Ovary (tissue), 9 donors: ENCODE measurements around the gene CRHR1. TPM values are rescaled to one million over a fixed set of nuclear protein-coding genes. Genes with fewer than 3 reads are reported as not detected.

ENCODE experiments used
- DNase-seq, 5 donors: peaks; one replicate each; pipeline ENCODE4 v3.0.0-alpha.2; 2019 to 2020
- H3K27ac ChIP-seq, 2 donors: fragments of 200-600 bp; one replicate each; pipeline versions ENCODE4 v1.5.1 to v1.8.0; 2019 to 2022
- H3K27me3 ChIP-seq: fragments of 200-600 bp; one replicate; pipeline ENCODE4 v1.8.0; 2022
- H3K36me3 ChIP-seq: fragments of 200-600 bp; sonication (generic); one replicate; pipeline ENCODE4 v1.5.1; 2019
- H3K4me1 ChIP-seq: one replicate; pipeline ENCODE4 v1.8.1; 2013; ENCODE audit warnings: mild to moderate bottlenecking, moderate library complexity; ENCODE audit not compliant: insufficient read depth
- H3K4me3 ChIP-seq: fragments of 200-600 bp; sonication (generic); one replicate; pipeline ENCODE4 v1.5.1; 2017
- H3K9me3 ChIP-seq, 2 donors: fragments of 200-600 bp in 1 of 2; sonication (generic) in 1 of 2; one replicate each; pipeline versions ENCODE4 v1.5.1 to v1.8.1; 2013 to 2019; ENCODE audit warnings: mild to moderate bottlenecking in 1 of 2, moderate library complexity in 1 of 2
- EP300 ChIP-seq: sonication (generic); formaldehyde crosslinking; IDR thresholded peaks from one replicate; pipeline ENCODE4 v1.6.1; 2017; ENCODE audit warnings: antibody characterized with exemption
- POLR2A ChIP-seq: fragments of 450-650 bp; IDR thresholded peaks from one replicate; pipeline ENCODE4 v1.6.1; 2017; ENCODE audit warnings: antibody characterized with exemption, mild to moderate bottlenecking, moderate library complexity
- WGBS, 3 donors: extraction: QIAGEN DNeasy Blood & Tissue Kit in 1 of 3; methylation state at CpG; one replicate each; pipeline versions ENCODE4 v1.1.5 to v1.1.7; 2013 to 2017; 5-methylcytosine and 5-hydroxymethylcytosine counted together
- intact Hi-C, 4 donors: fragments of 100-400 bp; cut with DNase I; formaldehyde crosslinking; loops; one replicate each; pipeline versions ENCODE4 v1.11.0 to v1.15.1; 2022 to 2023
- polyA plus RNA-seq, 2 donors: library from polyadenylated mRNA; stranded (reverse); fragments of 200-250 nt in 1 of 2; fragments of 350-450 nt in 1 of 2; fragmentation: Illumina TruSeq in 1 of 2; extraction: RNeasy Lipid Tissue Mini Kit (QIAGEN cat#74804) in 1 of 2; gene quantifications; one replicate each; pipeline ENCODE4 v1.2.3, GENCODE V29; 2013 to 2014
- total RNA-seq, 7 donors: library from RNA; depleted of rRNA in 2 of 7; stranded (reverse); fragments of >200 nt in 2 of 7; fragmentation: NEBNext Ultra II Directional in 3 of 7; extraction: Animal tissue kit (Norgen Biotek cat#: 25700) in 3 of 7; gene quantifications; one replicate each; pipeline versions ENCODE4 v1.1.0 to v1.2.4, GENCODE V29; 2016 to 2023
- TF ChIP-seq, protein P1 (sequence below), 3 donors: fragments of 450-650 bp in 2 of 3; fragments of 200-600 bp in 1 of 3; IDR thresholded peaks; one replicate each; pipeline versions ENCODE4 v1.5.1 to v1.8.0; 2016 to 2022; ENCODE audit warnings: antibody characterized with exemption in 3 of 3, mild to moderate bottlenecking in 1 of 3
- donor health status: DM: no; HTN: no; CAD: no; lungs with moderate emphysema.
- donor health status: DM: no; HTN: no; CAD: no.
- donor health status: Bipolar disorder and iron deficiency.
- donor health status: DM: yes; HTN: yes; CAD: no.
- donor health status: DM: no; HTN: no; CAD: no.
- donor health status: DM: yes; HTN: yes; CAD: no.

CRHR1 gene
- total and polyA plus RNA-seq, 9 donors, result 0.10 to 1.4 (median 0.33) TPM; not detected in 2

GRCh38 chr17:45801421-45801820 lies 17.3 kb downstream of the CRHR1 start:
- WGBS, 3 donors, result 20 to 32% (median 30%) methylated on average over 8 of the region's 8 CpGs
- H3K9me3 ChIP-seq, result no peaks in the 10 kb centered on the region
- intact Hi-C loops, result no loop called here
- no peak for DNase-seq
- H3K36me3 ChIP-seq, result no peaks in the 10 kb centered on the region
- TF ChIP-seq, protein P1, sequence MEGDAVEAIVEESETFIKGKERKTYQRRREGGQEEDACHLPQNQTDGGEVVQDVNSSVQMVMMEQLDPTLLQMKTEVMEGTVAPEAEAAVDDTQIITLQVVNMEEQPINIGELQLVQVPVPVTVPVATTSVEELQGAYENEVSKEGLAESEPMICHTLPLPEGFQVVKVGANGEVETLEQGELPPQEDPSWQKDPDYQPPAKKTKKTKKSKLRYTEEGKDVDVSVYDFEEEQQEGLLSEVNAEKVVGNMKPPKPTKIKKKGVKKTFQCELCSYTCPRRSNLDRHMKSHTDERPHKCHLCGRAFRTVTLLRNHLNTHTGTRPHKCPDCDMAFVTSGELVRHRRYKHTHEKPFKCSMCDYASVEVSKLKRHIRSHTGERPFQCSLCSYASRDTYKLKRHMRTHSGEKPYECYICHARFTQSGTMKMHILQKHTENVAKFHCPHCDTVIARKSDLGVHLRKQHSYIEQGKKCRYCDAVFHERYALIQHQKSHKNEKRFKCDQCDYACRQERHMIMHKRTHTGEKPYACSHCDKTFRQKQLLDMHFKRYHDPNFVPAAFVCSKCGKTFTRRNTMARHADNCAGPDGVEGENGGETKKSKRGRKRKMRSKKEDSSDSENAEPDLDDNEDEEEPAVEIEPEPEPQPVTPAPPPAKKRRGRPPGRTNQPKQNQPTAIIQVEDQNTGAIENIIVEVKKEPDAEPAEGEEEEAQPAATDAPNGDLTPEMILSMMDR (IDR thresholded peaks at IDR 0.05), result no peak
- TF ChIP-seq EP300 (no peak), POLR2A (no peak)
- H3K4me3 ChIP-seq, result no peak overlapping the region
- no peaks in the 10 kb centered on the region for H3K27me3 ChIP-seq
- H3K27ac ChIP-seq, result no peak overlapping the region
- H3K4me1 ChIP-seq, result no peaks in the 10 kb centered on the region

- Histone ChIP-seq H3K27me3 (no peaks in the 10 kb centered on the region), H3K36me3 (no peaks in the 10 kb centered on the region), H3K9me3 (no peaks in the 10 kb centered on the region), H3K4me1 (no peaks in the 10 kb centered on the region), H3K4me3 (no peak overlapping the region), H3K27ac (no peak overlapping the region)
- intact Hi-C loops, result no loop called here
- TF ChIP-seq EP300, result no peak
- TF ChIP-seq POLR2A, result no peak
- TF ChIP-seq, protein P1 (IDR thresholded peaks at IDR 0.05), result no peak
- DNase-seq, result no peak
- 88 to 94% (median 91%) methylated on average over 1 of the region's 1 CpG for whole genome bisulfite sequencing, 3 donors
These were observed 24.7 kb downstream of the CRHR1 start for GRCh38 chr17:45808845-45809244.

DNA sequence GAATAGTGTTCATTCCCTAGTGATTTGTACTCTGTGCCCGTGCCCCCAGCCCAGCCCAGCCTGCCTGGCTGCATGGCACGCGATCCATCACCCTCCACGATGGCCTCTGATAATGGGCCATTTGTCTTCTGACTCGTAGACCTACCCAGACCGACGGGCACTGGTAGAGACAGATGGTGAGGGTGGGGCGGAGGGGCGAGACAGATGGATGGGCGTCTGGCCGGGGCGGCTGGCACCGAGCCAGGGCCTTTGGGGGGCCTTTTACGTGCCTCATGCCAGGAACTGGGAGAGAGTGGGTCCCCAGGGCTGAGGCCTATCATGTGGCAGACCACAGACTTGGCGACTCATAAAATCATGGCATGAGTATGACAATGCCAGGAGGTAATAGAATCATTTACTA lies 25.4 kb downstream of the CRHR1 start:
- H3K9me3 ChIP-seq, result no peaks in the 10 kb centered on the region
- H3K4me3 ChIP-seq, result no peak overlapping the region
- no peak for TF ChIP-seq POLR2A
- H3K27ac ChIP-seq, result no peak overlapping the region
- no peak for DNase-seq
- no peaks in the 10 kb centered on the region for H3K27me3 ChIP-seq
- intact Hi-C loops, result no loop called here
- no peaks in the 10 kb centered on the region for H3K4me1 ChIP-seq
- H3K36me3 ChIP-seq, result no peaks in the 10 kb centered on the region
- WGBS, 3 donors, result 58 to 78% (median 58%) methylated on average over 15 of the region's 15 CpGs

DNA sequence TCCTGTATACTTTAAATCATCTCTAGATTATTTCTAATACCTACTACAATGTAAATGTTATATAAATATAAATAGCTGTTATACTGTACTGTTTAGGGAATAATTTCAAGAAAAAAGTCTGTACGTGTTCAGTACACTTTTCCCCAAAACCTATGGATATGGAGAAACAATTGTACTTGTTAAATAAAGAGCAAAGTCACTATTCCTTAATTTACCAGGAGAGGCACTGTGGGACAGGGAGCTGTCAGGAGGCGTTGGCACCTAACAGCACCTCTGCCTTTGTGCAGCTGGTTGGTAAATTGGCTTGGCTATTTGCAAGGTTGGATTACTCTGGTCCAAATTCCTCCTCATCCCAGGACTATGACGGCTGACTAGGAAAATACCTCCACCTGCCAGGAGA lies 28.0 kb downstream of the CRHR1 start:
- Histone ChIP-seq H3K36me3 (no peaks in the 10 kb centered on the region), H3K4me1 (no peaks in the 10 kb centered on the region), H3K27me3 (no peaks in the 10 kb centered on the region), H3K27ac (no peak overlapping the region), H3K4me3 (no peak overlapping the region), H3K9me3 (no peaks in the 10 kb centered on the region)
- WGBS, 3 donors, result 57 to 72% (median 63%) methylated on average over 3 of the region's 3 CpGs
- DNase-seq, result no peak
- intact Hi-C loops, result no loop called here
- TF ChIP-seq EP300 (no peak), POLR2A (no peak)
- TF ChIP-seq, protein P1 (IDR thresholded peaks at IDR 0.05), result no peak

DNA sequence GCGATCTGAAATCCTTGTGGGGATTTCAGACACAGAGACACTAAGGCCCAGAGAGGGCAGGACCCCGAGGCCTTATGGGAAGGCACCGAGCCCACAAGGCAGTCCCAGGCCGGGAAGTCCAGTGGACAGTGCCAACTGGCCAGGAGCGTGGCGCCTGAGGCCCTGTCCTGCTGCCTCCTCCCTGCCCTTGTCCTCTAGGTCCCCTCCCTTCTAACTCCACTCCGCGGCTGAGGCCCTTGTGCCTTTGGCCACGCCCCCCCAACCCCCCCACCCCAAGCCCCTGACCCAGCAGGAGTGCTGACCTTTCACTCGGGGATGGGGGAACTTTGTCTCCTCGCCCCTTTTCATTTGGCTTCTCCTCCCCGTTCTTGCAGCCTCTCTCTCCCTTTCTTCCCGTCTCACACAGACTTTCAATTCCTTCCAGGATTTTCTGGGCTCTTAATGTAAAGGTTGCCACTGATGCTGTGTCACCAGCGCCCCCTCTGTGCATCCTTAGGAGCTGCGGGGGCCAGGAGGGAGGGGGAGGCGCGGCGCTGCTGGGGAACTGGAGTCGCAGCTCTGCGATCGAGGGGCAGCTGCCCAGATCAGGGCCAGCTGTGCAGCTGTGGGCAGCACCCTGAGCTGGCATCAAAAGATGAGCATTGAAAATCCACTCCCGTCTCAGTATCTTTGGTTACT lies 29.1 kb downstream of the CRHR1 start:
- 22 to 28% (median 23%) methylated on average over 22 of the region's 22 CpGs for WGBS, 3 donors

More for the DNA sequence above, 29.1 kb downstream of the CRHR1 start:
- Histone ChIP-seq H3K36me3 (no peaks in the 10 kb centered on the region), H3K4me3 (no peak overlapping the region), H3K4me1 (no peaks in the 10 kb centered on the region), H3K27ac (no peak overlapping the region), H3K9me3 (no peaks in the 10 kb centered on the region), H3K27me3 (no peaks in the 10 kb centered on the region)
- TF ChIP-seq POLR2A, result no peak
- TF ChIP-seq, protein P1 (IDR thresholded peaks at IDR 0.05), result no peak
- no peak for TF ChIP-seq EP300
- intact Hi-C loops, result no loop called here
- DNase-seq, result no peak
